Activated CD8-positive, alpha-beta memory T cell treated with anti-CD3 and anti-CD28 coated beads for 1 hour (primary cell): ENCODE results near the gene UBXN11.
"Not testable (repeated sequence)": the region's sequence is repeated elsewhere in the genome, so short reads cannot be mapped to it uniquely, and the experiment has no call there.

ENCODE experiments used
- DNase-seq, 2 donors: peaks; one replicate each; pipeline ENCODE4 v3.0.0-alpha.2; 2020; ENCODE audit warnings: low read depth in 1 of 2; ENCODE audit errors: extremely low read depth in 1 of 2

Gene UBXN11

DNA sequence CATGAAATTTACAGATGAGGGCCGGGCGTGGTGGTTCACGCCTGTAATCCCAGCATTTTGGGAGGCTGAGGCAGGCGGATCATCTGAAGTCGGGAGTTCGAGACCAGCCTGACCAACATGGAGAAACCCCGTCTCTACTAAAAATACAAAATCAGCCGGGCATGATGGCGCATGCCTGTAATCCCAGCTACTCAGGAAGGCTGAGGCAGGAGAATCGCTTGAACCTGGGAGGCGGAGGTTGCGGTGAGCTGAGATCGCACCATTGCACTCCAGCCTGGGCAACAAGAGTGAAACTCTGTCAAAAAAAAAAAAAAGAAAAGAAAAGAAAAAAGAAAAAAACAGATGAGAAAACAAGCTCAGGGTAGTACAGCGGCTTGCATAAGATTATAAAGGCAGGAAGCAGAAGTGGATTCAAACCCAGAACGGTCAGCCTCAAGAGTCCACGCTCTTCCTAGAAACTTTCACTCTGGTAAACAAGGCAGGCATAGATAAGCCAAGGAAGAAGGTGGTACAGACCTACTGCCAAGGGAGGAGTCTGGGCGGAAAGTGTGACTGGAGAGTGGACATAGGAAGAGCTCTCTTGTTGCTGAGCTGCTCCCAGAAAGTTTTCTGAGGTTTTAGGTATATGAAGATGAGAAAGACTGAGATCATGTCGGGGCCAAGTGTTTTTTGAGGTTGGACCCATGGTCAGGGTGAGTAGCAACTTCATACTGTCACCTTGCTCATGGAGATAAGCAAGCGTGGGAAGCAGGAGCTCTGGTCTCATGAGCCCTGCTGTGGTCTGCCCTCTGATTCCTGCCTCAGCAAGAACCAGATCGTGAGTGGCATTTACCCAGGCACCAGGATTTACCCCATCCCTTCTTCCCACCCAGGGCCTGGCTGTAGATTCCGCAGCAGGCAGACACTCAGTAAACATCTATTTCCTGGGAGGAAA is 1.8 kb upstream of the UBXN11 start:
- not testable (repeated sequence) for DNase-seq

DNA sequence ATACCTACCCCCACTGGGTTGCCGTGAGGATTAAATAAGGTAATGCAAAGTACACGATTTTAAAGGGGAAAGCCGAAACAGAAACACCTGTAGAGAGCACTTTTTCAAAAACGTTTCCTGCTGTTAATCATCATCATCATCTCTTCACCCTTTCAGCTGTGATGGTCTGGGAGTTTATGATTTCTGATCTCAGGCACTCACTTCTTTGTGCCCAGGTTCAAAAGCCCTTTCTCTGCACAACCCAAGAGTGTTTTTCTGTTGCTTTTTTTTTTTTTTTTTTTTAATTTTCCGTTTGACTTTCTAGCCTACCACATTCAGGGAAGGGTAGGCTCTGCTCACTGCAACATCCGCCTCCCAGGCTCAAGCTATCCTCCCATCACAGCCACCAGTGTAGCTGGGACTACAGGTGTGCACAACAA is 936 bp upstream of the UBXN11 start:
- no peak for DNase-seq

DNA sequence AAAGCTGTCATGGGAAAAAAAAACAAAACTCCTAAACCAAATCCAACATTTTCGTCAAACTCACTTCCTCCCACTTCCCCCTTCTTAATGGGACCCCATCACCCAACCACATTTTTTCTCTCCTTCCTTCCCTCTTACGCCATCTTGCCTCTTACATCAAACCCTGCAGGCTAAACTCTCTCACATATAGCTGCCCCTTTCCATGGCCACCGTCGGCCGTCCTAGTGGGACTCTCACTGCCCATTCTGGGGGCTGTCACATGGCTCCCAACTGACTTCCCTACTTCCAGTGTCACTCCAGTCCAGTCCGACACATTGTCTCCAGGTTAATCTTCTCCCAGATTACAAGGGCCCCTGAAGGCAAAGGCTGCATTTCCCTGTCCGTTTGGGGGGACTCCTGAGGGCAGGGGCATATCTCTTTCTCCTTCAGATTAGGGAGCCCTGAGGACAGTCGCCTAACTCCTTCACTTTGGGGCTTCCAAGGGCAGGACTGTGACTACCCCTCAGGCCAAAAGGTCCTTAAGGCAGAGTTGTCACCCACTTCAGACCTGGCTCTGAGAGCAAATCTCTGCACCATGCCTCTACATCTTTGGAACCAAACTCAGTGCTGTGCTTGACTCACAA is 658 bp downstream of the UBXN11 start:
- DNase-seq = no peak

DNA sequence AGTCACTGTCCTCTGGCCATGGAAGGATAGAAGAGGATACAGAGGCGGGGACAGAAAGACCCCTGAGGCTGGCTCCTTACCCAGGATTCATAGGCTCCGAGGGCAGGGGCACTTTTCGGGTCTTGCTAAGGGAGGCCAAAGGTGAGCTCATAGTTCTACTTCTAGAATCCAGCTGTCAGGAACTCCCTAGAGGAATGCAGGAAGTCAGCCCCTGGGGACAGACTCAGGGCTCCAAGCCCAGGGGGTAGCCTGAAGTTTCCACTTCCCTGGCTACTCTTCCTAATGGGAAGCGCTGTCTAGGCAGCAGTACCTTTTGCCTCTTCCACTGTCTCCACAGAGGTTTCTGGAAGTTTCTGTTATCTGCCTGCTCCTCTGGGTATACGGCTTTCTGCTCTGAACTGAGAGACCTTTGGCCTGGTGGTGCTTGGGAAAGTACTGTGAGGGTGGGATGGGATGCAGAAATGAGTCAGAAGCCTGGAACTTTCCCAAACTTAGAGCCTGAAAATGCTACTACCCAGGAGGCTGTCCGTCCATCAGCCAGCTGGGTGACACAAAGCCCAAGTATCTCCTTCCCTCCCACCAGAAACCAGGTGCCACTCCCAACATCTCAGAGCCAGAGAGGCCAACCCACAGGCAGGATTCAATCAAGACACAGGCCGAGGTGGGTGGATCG is 3.6 kb downstream of the UBXN11 start:
- DNase-seq = no peak

DNA sequence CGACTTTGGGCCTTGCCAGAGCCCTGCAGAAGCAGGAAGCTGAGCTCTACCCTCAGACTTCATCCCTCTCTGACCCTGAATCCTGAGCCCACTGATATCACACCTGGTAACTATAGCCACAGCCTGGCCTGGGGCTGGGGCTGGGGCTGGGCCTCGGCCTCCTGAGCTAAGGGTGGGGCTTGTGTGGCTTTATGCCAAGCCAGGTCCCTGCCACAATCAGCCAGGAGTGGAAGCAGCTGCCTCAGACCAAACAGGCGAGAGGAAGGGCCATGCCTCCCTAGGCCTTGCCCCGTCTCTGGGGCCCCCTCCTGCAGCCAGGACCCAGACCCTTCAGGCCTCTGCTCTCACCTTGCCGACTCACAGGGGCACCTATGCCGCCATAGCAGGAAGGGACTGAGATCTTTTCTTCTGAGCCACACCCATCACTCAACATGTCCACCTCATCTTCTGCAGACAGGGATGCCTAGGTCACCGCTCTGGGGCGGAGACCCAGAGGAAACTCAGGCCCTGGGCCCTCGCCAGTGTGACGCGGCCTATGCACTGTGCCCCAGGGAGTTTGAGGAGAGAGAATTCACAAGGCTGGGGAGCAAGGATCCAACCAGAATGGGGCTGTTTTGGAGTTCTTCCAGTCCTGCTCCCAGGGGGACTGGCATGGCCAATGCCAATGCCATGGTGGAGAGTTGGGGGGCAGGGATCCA is 5.7 kb downstream of the UBXN11 start:
- DNase-seq = no peak

DNA sequence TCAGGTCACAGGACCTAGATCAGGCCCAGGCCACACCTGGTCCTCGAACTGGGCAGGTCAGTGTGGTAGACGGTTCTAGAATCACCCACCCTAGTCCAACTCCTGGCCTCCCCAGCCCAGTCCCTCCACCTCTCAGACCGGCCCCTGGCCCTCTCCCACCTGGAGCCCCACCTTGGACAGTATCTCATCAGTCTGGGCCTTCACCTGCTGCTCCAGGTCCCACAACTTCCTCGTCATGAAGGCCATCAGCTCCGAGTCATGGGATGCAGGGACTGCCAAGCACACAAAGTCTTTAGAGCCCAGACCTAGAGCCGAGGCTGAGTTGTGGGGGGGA is 8.7 kb downstream of the UBXN11 start:
- no peak for DNase-seq

DNA sequence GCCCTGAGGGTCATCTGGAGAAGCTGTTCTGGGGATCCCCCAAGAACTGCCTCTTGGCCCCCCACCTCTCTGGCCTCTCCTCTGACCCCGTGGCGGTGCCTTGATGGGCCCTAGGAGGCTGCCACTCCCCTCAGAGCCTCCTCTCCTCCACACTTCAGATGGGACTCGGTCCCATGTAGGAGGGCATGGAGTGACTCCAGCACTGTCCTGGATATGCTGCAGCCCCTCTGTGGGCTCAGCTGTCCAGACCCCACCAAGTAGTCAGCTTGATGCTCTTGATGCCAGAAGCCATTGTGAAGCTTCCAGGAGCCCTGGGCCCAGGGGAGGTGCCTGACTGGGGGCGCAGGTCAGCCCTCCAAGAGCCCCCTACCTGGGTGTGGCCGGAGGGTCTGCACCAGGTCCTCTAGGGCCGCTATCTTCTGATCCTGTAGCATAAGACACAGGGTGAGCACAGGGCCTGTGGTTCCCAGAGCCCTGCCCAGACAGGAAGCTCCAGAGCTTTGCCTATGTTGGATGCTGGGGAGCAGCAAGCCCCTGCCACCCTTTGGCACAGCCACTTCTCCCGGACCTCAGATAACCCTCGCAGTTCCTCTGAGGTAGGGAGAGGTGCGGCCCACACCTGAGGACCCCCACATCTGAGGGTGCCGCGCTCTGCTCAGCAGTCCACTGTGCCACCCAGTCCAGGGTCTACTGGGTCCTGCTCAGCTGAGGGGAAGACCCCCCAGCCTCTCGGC is 9.2 kb downstream of the UBXN11 start:
- DNase-seq = no peak

DNA sequence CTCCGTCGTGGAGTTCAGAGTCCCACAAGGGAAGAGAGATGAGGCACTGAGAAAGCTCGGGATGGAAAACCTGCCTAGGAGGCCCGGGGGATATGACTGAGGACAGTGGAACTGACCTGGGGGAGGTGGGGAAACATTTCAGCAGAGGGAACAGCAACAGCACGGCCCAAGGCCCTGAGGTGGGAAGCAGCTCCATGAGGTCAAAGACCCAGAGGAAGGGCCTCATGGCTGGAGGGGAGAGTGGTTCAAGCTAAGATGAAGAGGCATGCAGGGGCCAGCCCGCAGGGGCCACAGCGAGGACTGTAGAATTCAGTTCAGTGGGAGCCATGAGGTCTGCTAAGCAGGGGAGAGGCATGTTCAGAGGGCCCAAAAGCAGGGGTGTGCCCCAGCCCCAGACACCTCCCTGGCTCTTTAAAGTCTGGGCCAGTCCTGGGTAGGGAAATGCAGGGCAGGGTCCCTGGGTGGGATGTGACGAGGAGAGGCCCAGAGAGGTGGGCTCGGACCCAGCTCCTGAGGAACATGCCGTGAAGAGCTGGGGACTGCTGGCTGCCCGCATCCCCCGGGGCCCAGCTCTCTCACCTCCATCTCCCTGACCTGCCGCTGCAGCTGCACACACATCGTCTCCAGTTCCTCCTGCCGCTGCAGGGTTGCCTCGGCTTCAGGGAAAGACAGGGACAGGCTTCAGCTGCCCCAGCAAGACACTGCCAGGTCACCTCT is 9.9 kb downstream of the UBXN11 start:
- DNase-seq = no peak

DNA sequence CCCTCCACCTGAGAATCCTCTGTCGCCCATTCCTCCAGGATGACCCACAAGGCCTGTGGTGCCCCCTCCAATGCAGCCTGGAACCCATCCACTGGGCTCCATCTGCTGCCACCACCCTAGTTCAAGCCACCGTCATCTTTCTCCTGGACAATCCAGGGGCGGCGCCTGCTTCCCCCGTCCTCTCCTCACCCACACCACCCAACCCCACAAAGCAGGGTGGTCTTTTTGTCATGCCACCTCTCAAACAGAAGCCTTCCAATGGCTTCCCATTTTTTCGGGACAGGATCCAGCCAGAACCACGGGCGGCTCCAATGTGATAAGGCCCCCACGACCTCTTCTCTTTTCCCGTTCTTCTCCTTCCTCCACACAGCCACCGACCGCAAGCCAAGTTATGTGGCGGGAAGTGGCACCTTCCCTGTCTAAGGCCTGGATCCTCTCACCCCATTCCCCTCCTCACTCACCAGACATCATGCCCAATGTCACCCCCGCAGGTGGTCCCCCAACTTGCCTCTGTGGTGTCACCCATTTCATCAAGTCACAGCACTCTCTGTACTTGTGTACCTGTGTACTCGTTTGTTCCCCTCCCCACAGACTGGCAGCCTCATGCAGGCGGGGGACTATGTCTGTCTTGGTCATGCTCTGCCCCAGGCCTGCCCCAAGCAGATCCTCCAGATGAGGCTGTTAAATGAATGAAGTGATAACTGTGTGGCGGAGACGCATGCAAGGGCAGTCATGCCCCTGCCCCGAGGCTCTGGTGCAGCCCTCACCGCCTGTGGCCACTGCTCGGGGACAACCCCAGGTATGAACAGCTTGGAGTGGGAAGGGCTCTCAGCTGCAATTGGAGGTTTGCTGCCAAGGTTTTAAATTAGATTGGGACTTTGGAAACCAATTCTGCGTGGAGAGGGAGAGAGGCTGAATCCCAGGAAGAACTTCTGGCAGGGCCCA is 11.0 kb downstream of the UBXN11 start:
- DNase-seq = no peak

DNA sequence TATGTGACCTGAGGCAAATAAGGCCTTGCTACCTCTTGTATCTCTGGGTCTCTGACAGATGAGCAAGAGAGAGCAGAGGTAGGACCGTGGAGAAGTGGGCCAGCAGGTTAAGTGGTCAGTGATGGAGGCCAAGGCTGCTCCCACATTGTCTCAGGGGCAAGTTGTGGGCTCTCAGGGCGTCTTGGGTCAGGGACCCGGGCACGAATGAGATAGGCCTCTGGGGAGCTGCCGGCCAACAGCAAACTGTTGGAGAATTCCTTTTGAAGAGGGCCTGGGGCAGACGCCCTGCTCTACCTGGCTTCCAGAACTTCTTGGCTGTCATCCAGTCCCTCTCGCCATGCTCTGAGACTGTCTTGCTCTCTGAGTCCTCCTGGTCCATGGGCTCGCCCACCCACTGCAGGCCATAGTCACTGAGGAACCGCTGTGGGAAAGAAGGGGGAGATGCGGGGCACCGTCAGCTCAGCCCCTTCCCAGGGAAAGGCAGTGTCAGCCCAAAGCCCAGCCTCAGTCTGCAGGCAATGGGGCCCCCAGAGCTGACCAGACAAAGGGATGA is 12.4 kb downstream of the UBXN11 start:
- no peak for DNase-seq

DNA sequence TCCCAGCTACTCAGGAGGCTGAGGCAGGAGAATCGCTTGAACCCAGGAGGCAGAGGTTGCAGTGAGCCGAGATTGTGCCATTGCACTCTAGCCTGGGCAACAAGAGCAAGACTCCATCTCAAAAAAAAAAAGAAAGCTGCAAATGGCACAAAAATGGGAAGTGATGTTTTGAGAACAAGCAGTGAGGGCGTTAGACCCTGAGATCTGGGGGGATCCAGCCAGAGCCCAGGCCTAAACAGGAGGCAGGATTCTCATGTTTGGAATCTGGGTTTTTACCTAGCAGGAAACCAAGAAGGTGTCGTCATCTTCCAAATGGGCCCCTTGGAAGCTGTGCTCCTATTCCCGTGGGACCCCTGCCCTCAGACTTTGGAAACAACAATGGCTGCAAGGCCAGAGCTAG is 13.7 kb downstream of the UBXN11 start:
- not testable (repeated sequence) for DNase-seq

DNA sequence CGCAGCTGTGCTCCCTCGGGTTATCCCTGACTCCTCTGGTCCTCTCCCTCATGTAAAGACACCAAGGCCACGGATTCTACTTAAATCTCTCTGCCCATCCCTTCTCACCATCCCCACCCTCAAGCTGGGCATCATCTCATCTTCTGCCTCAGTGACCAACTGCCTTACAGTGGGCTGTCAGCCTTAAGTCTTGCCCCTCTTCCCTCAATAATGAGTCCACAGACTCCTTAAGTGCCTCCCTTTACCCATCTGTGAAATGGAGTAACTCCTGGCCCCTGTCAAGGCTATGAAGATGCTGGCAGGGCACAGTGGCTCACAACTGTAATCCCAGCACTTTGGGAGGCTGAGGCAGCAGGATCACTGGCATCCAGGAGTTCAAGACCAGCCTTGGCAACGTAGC is 14.5 kb downstream of the UBXN11 start:
- no peak for DNase-seq

DNA sequence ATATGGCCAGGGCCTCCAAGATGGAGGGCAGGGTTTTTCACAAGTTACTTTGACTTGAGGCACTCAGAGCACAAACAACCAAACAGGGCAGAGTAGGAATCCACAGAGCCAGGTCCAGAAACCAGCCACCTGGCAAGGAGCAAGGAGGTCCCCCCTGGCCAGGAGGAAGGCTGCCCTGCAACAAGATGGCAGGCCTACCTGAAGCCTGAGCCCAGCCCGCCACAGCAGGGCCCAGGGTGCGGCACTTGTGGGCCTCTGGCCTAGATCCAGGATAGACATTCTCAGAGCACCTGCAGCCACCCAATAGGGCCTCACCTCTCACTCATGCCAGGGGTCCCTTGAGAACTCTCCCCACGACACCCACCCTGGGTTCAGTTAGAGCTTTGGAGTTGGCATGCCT is 15.0 kb downstream of the UBXN11 start:
- DNase-seq = no peak

DNA sequence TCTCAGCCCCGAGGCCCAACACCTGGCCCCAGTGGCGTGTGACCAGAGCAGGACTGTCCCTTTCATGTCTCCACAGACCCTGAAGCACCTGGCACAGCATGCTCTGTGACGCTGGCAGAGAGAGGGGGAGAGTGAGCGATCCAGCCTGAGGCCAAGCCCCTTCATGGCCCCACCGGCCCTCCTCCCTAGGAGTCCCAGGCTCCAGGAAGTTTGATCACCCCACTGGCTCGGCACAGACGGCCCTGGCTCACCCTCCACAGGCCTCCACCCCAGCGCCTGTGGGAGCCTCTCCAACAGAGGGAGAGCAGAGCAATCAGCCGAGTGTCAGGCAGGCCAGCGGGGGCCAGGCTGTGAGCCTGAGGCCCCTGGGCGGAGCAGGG is 15.6 kb downstream of the UBXN11 start:
- no peak for DNase-seq

DNA sequence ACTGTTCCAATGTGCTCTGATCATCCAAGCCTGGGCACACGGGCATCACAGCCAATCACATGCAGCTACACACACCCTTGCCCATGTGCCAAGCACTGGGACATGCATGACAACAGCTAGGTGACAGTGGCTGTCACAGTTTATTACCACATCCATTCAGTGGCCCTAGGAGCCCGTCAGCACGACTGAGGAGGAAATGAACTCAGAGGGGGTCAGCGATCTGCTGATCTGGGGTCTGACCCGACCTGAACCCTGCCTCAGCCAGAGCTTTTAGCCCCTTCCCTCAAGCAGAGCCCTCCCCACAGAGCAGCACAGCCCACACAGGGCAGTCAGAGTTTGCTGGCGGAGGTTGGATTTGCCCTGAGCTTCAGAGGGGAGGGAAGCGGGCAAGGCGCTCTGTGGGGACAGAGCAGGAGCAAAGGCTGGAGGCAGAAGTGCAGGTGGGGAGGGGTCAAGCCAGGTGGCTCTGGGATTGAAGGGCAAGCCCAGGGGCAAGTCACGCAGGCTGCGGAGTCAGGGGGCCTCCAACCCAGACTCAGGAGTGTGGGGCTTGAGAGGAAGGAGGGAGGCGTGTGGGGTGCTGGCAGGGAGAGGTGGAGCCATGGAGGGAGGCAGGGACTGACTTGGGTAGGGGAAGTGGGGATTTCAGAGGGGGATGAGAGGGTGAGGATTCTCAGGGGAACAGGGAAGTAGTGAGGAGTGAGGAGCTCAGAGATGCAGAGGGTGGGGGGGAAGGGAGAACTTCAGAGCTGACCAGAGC is 16.1 kb downstream of the UBXN11 start:
- DNase-seq = no peak

DNA sequence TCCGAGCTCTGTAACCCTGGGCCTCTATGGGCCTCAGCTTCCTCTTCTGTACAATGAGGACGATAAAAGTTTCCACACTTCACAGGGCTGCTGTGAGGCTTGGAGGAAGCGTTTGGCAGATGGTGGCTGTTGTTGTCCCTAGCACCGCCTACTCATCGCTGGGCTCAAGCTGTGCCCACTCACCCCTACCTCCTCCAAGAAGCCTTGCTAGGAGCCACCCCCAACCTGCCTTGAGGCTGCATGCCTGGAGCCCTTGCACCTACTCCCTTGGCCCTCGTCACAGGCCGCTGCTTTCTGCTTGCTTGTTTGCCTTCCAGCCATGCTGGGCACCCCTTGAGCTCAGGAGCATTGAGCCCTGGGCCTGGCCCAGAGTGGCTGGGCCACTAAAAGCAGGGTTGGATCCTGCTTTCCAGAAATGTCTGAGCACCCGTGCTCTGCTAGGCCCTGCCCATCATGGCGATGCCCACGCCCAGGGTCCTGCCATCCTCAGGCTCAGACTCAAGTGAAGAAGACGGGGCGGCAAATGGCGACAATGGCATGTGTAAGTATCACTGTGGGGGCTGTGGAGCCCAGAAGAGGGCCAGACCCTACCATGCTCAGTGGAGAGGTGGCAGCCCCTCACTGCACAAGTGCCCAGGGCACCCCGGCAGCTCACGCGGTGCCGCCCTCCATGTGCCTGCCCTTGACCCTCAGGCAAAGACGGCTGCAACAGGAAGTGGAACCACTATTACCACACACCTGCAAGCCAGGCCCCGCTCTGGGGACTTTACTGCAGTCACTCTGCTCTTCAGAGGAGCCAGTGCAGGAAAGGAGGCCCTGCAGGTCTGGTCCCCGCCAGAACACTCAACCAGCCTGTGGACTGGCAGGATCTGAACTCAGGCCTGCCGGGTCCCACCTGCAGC is 17.0 kb downstream of the UBXN11 start:
- no peak for DNase-seq
